CD4-positive, alpha-beta T cell treated with Interferon alpha-2 for 1 hour (primary cell): Measurements from ENCODE around the gene SHISA9.

Experiments
- DNase-seq, 2 donors: peaks; one replicate each; pipeline ENCODE4 v3.0.0-alpha.2; 2020 to 2022

The SHISA9 gene

GRCh38 chr16:13203725-13204124 is 302.3 kb downstream of the SHISA9 start:
- no peak for DNase-seq

DNA sequence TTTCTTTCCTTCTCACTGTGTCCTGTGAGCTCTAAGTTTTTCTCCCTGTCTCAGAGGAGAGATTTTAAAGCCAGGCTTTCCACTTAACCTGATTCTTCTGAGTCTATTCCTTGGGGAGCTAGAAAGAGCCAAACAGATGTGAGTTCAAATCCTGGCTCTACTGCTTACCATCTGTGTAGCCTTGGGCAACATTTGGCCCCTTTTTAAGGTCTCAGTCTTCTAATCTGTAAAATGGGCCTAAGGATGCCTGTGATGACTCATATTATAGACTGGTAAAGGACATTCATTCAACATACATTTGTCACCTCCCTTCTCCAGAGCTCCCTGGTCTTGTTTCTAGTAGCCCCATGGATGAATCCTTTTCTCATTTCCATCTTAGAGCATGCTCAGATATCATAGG is 304.0 kb downstream of the SHISA9 start:
- DNase-seq, result no peak

DNA sequence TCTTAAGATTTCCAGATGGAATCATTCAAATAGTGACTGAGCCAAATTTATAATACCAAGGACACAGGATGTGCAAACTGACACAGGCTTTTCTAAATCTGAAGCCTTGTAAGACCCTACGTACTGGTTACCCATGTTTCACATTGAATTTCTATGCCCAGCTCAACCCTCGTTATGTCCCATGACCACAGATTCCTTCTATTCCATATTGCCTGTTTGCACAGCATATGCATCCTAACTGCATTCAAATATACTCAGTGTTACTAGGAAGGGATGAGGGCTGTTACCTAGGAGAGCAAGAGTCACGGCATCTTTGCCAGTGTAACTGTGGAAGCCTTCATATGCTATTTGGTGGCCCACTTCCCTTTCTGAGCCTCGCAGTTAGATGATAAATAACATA is 305.2 kb downstream of the SHISA9 start:
- DNase-seq, result no peak

- DNase-seq, result no peak
Observed at GRCh38 chr16:13207151-13207550, 305.8 kb downstream of the SHISA9 start.

GRCh38 chr16:13223666-13224065 is 322.3 kb downstream of the SHISA9 start:
- DNase-seq, result no peak

GRCh38 chr16:13229039-13229438 is 327.6 kb downstream of the SHISA9 start:
- no peak for DNase-seq

GRCh38 chr16:13231365-13231764 is 330.0 kb downstream of the SHISA9 start:
- no peak for DNase-seq

- no peak for DNase-seq
Observed at GRCh38 chr16:13234999-13235398, 333.6 kb downstream of the SHISA9 start.

DNA sequence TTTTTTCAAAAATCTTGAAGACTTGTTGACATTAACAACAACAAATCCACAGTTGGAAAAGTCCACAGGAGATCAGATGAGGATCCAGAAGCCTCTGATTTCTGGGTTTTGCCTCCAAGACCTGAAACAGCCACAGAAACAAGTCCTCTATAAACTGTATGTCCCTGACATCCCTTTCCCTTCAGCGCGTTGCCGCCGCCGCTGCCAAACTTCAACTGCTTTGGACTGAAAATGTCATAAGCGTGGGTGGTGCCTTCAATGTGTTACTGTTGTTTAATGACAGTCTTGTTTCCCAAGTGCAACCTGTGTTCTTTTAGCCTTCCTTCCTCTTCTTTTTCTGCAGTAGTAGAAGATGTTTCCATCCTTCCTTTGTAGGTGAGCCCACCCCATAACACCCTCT is 334.9 kb downstream of the SHISA9 start:
- DNase-seq, result no peak

DNA sequence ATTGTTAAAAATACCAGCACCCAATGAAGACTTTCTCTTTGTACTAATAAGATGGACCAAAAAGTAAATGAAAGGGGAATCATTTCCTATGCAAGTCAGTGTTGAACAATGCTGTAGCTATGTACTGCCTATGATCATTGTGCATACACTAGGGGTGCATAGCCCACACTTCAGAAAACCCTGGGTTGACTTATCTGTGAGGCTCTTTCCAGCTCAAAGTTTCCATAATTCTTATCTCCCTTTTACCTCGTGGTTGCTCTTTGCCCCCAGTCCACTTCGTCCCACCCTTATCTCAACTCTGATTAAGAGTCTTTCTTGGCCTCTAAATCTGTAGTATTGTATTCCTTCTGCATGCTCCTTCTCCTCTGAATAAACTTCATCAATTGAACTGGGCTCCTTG is 336.8 kb downstream of the SHISA9 start:
- DNase-seq, result no peak

DNA sequence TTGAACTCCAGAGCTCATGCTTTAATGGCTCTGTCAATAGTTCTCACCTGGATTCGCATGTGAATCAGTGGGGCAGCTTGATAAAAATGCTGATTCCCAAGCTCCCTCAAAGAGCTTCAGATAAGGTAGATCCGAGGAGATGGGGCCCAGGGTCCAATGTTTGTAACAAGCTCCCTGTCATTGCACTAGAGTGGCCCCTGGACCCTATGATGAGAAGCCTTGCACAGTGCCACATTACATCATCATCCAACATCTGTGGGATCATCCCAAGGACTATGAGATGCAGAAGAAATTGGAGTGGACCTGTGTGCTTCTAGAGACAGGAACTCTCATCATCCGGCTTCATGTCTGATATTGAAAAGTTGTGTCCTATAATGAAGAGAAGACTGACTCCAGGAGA is 340.8 kb downstream of the SHISA9 start:
- no peak for DNase-seq

GRCh38 chr16:13244770-13245169 is 343.4 kb downstream of the SHISA9 start:
- DNase-seq, result no peak

GRCh38 chr16:13245713-13246377 is 344.4 kb downstream of the SHISA9 start:
- no peak for DNase-seq

DNA sequence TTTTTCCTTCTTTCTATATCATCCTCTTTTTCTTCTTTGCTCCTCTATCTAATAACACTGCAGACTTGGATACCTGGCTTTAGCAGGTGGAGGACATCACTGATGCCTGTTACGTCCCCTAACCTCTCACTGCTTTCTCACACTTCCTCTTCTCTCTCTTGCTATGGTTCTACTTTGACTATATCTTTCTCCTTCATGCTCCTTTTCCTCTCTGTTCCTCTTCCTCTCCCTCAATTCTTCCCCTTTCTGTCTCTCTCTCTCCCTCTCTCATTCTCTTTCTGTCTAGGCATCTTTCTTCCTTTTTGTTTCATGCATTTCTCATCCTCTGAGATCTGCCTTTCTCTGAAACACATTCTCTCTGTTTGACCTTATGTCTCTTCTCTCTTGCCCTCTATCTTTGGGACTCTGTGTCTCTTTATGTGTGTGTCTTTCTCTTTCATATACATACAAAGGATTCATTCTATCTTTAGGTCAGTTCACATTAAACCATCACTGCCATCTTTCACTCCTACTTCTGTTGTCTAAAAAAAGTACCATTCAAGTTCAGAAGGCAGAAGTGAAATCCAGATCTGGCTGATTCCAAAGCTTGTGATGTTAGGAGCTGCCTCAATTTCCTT is 353.7 kb downstream of the SHISA9 start:
- DNase-seq, result no peak

GRCh38 chr16:13262270-13263090 is 361.1 kb downstream of the SHISA9 start:
- no peak for DNase-seq

DNA sequence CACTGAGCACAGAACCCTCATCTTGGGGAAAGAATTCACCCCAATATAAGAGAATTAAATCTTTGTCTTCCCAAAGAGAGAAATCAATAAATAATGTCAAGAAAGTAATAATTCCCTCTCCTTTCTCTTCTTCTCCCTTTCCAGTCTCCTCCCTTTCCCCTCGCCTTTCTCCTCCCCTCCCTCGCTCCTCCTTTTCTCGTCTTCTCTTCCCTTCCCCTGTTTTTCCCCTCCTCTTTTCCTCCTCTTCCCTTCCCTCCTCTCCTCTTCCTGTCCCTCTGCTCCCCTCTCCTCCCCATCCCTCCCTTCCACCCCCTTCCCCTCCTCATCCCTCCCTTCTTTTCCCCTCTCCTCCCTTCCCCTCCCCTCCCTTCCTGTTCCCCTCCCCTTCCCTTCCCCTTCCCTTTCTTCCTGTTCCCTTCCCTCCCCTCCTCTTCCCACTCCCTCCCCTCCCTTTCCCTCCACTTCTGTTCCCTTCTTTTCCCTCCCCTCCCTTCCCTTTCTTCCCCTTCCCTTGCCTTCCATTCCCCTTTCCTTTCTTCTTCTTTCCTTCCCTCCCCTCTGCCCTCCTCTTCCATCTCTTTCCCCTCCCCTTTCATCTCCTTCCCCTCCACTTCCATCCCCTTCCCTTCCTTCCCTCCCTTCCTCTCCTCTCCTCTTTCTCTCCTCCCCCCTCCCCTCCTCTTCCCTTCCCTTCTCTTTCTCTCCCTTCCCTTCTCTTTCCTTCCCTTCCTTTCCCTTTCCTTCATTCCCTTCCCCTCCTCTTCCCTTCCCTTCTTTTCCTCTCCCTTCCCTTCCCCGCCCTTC is 363.6 kb downstream of the SHISA9 start:
- no peak for DNase-seq

DNA sequence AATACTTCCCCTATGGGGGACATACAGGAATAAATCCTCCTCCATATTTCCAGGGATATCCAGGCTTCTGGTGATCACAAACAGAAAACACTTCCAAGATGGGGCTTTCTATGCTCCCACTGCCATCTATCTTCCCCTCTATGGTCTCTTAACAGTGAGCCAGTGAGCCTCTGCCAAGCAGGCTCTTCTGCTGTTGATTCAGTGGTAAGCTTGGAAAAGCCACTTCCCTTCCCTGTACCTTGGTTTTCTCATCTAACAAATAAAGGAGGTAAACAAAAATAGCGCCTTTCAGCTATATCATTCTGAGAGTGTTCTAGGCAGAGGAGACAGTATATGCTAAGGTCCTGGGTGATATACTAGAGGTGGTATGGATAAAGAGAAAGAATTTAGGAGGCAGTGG is 368.0 kb downstream of the SHISA9 start:
- DNase-seq, result no peak

- DNase-seq, result no peak
Observed at GRCh38 chr16:13269905-13270528, 368.6 kb downstream of the SHISA9 start.

- no peak for DNase-seq
Observed at GRCh38 chr16:13270602-13271001, 369.2 kb downstream of the SHISA9 start.

- no peak for DNase-seq
Observed at GRCh38 chr16:13289515-13289914, 388.1 kb downstream of the SHISA9 start.
